IMR-90 (cell line): ENCODE data around the gene PLCB2. TPM values are rescaled to one million over a fixed set of nuclear protein-coding genes. Genes with fewer than 3 reads are reported as not detected.

Experiments
- ATAC-seq: fragments of 200-7000 bp; cut with Tn5 transposase; 2 replicates; pipeline ENCODE4 v1.9.1; 2020; ENCODE audit warnings: low read depth, mild to moderate bottlenecking, moderate library complexity
- BruUV-seq: library from RNA; stranded (reverse); fragments of 400-500 nt; replicated peaks from 2 replicates; lab custom pipeline; 2021; lab: Mats Ljungman, UMichigan
- CTCF ChIA-PET: fragments of 300-600 bp; formaldehyde crosslinking; extraction: SDS; loops from one replicate; lab custom pipeline; 2021; ENCODE audit warnings: antibody characterized with exemption; lab: Yijun Ruan, JAX
- POLR2A ChIA-PET: fragments of 300-600 bp; sonication (Branson Sonifier 250); formaldehyde crosslinking; loops from one replicate; lab custom pipeline; 2022; ENCODE audit warnings: antibody characterized with exemption; ENCODE audit not compliant: unreplicated experiment; lab: Charles Lee
- DNase-seq: peaks from one replicate; pipeline ENCODE4 v3.0.0; 2013
- H2AFZ ChIP-seq: replicated peaks from 2 replicates; pipeline ENCODE3; 2013; ENCODE audit warnings: low read length, mild to moderate bottlenecking; ENCODE audit not compliant: poor library complexity
- H2AK5ac ChIP-seq: 2 replicates; pipeline ENCODE4 v1.6.1; 2013; ENCODE audit warnings: low read depth, low read length, inconsistent platforms
- H2AK9ac ChIP-seq: replicated peaks from 2 replicates; pipeline ENCODE3; 2013; ENCODE audit warnings: mild to moderate bottlenecking, low read depth, low read length, moderate library complexity; ENCODE audit not compliant: poor library complexity
- H2BK120ac ChIP-seq: 2 replicates; pipeline ENCODE4 v1.6.1; 2013; ENCODE audit warnings: low read depth, low read length, inconsistent platforms
- H2BK15ac ChIP-seq: 3 replicates; pipeline ENCODE4 v1.6.1; 2013; ENCODE audit warnings: low read depth, low read length, inconsistent platforms
- H2BK20ac ChIP-seq: 2 replicates; pipeline ENCODE4 v1.6.1; 2013; ENCODE audit warnings: low read depth, mild to moderate bottlenecking, inconsistent platforms, low read length, moderate library complexity
- H2BK5ac ChIP-seq: 2 replicates; pipeline ENCODE4 v1.6.1; 2013; ENCODE audit warnings: mild to moderate bottlenecking, low read depth, low read length, inconsistent platforms; ENCODE audit not compliant: poor library complexity, severe bottlenecking
- H3K14ac ChIP-seq: replicated peaks from 2 replicates; pipeline ENCODE4 v1.6.1; 2013; ENCODE audit warnings: low read depth, low read length, inconsistent platforms
- H3K18ac ChIP-seq: 2 replicates; pipeline ENCODE4 v1.6.1; 2013; ENCODE audit warnings: low read depth, low read length, control low read depth
- H3K23ac ChIP-seq: 2 replicates; pipeline ENCODE4 v1.6.1; 2013; ENCODE audit warnings: low read depth, low read length, inconsistent platforms
- H3K27ac ChIP-seq: 2 replicates; pipeline ENCODE4 v1.5.1; 2013; ENCODE audit warnings: mild to moderate bottlenecking, control low read depth, low read length; ENCODE audit not compliant: insufficient read depth
- H3K27me3 ChIP-seq: 2 replicates; pipeline ENCODE4 v1.6.1; 2013; ENCODE audit warnings: low read length; ENCODE audit not compliant: control insufficient read depth, insufficient read depth
- H3K36me3 ChIP-seq: 2 replicates; pipeline ENCODE4 v1.6.1; 2013; ENCODE audit warnings: low read length, mixed read lengths; ENCODE audit not compliant: control insufficient read depth, insufficient read depth
- H3K4ac ChIP-seq: 2 replicates; pipeline ENCODE4 v1.6.1; 2013; ENCODE audit warnings: low read depth, low read length, inconsistent platforms
- H3K4me1 ChIP-seq: 2 replicates; pipeline ENCODE4 v1.6.1; 2013; ENCODE audit warnings: low read length, mixed read lengths; ENCODE audit not compliant: control insufficient read depth, insufficient read depth
- H3K4me2 ChIP-seq: 2 replicates; pipeline ENCODE4 v1.6.1; 2013; ENCODE audit warnings: low read depth, mild to moderate bottlenecking, control low read depth, low read length, moderate library complexity
- H3K4me3 ChIP-seq: 2 replicates; pipeline ENCODE4 v1.5.1; 2013; ENCODE audit warnings: low read depth, mild to moderate bottlenecking, control low read depth, low read length, moderate library complexity; ENCODE audit not compliant: insufficient read depth
- H3K56ac ChIP-seq: 2 replicates; pipeline ENCODE4 v1.6.1; 2013; ENCODE audit warnings: low read length, inconsistent platforms; ENCODE audit not compliant: insufficient read depth; ENCODE audit errors: extremely low read depth
- H3K79me1 ChIP-seq, 2 experiments: 2 replicates each; pipeline ENCODE4 v1.6.1; 2013; ENCODE audit warnings: low read length in 2 of 2, inconsistent platforms in 1 of 2, low read depth in 1 of 2
- H3K9ac ChIP-seq: 2 replicates; pipeline ENCODE4 v1.6.1; 2013; ENCODE audit warnings: low read depth, low read length, control low read depth
- H3K9me1 ChIP-seq: 2 replicates; pipeline ENCODE4 v1.6.1; 2013; ENCODE audit warnings: low read length, inconsistent platforms; ENCODE audit not compliant: insufficient read depth
- H3K9me3 ChIP-seq: 2 replicates; pipeline ENCODE4 v1.6.1; 2013; ENCODE audit warnings: low read length; ENCODE audit not compliant: control insufficient read depth, insufficient read depth
- H4K20me1 ChIP-seq: 2 replicates; pipeline ENCODE4 v1.6.1; 2013; ENCODE audit warnings: low read length, inconsistent platforms; ENCODE audit not compliant: insufficient read depth
- H4K5ac ChIP-seq: 2 replicates; pipeline ENCODE4 v1.6.1; 2013; ENCODE audit warnings: mild to moderate bottlenecking, low read depth, low read length, control low read depth
- H4K8ac ChIP-seq, 2 experiments: 2 replicates each; pipeline ENCODE4 v1.6.1; 2013; ENCODE audit warnings: low read depth in 2 of 2, low read length in 2 of 2, control low read depth in 1 of 2, inconsistent platforms in 1 of 2
- H4K91ac ChIP-seq: 2 replicates; pipeline ENCODE4 v1.6.1; 2013; ENCODE audit warnings: low read depth, low read length, inconsistent platforms; ENCODE audit not compliant: insufficient read depth
- CHD1 ChIP-seq: IDR thresholded peaks from 2 replicates; pipeline ENCODE4 v1.6.1; 2012; ENCODE audit warnings: low read depth, low read length, improper control_type of control experiment
- MXI1 ChIP-seq: IDR thresholded peaks from 2 replicates; pipeline ENCODE4 v1.6.1; 2012; ENCODE audit warnings: low read depth, mild to moderate bottlenecking, low read length, moderate library complexity, borderline replicate concordance
- RAD21 ChIP-seq: IDR thresholded peaks from 2 replicates; pipeline ENCODE4 v1.6.1; 2012; ENCODE audit warnings: low read length, improper control_type of control experiment
- WGBS, 2 experiments: methylation state at CpG; one replicate each; pipeline versions ENCODE4 v1.1.5 to v1.1.7; 2013; ENCODE audit warnings: missing lambda C conversion rate in 2 of 2; ENCODE audit not compliant: insufficient read length in 1 of 2; ENCODE audit errors: extremely low coverage in 2 of 2; 5-methylcytosine and 5-hydroxymethylcytosine counted together
- dilution Hi-C: fragments of 300-500 bp; cut with HindIII; formaldehyde crosslinking; loops from one replicate; pipeline ENCODE4 v1.14.3; 2018; ENCODE audit warnings: low sequenced_read_pairs; ENCODE audit not compliant: unreplicated experiment
- in situ Hi-C: fragments of 300-500 bp; cut with MboI; formaldehyde crosslinking; loops from 3 replicates; pipeline ENCODE4 v1.14.3; 2019; ENCODE audit warnings: low sequenced_read_pairs, inconsistent platforms, mixed read lengths
- intact Hi-C: fragments of 100-400 bp; cut with micrococcal nuclease; formaldehyde crosslinking; loops from 2 replicates; pipeline ENCODE4 v1.10.0; 2022
- polyA plus RNA-seq, 3 experiments: library from polyadenylated mRNA; depleted of rRNA; stranded (reverse); fragments of >200 nt; gene quantifications; 2 replicates each; pipeline ENCODE4 v1.2.3, GENCODE V29; 2012; ENCODE audit warnings: low replicate concordance in 1 of 3
- total RNA-seq: library from RNA; depleted of rRNA; stranded (reverse); fragments of >200 nt; gene quantifications from 2 replicates; pipeline ENCODE4 v1.2.3, GENCODE V29; 2012
- TF ChIP-seq, protein P1 (sequence below): fragments of 150-350 bp; IDR thresholded peaks from 2 replicates; pipeline ENCODE4 v1.6.1; 2016; ENCODE audit warnings: low read depth, mild to moderate bottlenecking, low read length, moderate library complexity, borderline replicate concordance

The PLCB2 gene
- total and polyA plus RNA-seq, 2 of the 4 experiments (the other 2 are of a cell fraction), result 0.18 to 1.4 TPM

DNA sequence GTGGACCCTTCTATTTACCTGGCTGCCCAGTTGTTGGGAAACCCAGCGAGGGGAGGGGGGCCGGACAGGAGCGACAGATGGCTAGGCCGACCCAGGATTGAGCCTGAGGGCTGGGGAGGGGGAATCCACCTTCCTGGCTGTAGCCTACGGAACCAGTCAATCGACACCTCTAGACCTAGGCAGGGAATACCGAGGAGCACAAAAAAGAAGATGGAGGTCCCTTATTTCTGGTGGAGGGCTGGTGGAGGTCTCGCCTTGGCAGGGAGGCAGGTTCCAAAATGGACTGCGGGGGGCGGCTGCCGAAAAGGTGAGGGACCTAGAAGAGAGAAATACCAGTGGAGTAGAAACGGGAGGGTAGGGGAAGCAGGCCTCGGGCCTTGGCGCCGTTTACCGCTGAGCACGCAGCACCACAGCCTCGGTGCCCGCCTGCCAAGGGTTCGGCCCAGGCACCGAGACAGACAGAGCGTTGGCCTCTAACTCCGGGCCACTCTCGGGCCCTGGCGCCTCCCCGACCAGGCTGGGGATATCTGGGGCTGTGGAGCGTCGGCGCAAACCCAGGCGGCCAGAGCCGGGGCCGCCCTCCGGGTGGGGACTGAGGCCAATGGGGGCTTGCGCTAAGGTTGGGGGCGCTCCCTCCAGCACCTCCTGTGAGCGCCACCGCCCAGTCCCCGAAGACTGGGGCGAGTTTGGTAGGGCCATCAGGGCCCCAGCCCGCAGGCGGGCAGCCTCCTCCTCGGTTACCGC lies 26.5 kb downstream of the PLCB2 start:
- Histone ChIP-seq H3K23ac (no peak overlapping the region), H3K4me2 (no peak overlapping the region), H3K9ac (no peak overlapping the region), H3K4me1 (peaks cover 7% of the 10 kb centered on the region), H3K79me1 (no peaks in the 10 kb centered on the region), H3K14ac (no peak overlapping the region), H4K5ac (no peak overlapping the region), H4K91ac (no peak overlapping the region), H2BK120ac (no peak overlapping the region), H3K36me3 (no peaks in the 10 kb centered on the region), H4K8ac (no peak overlapping the region), H4K20me1 (no peaks in the 10 kb centered on the region), H3K18ac (no peak overlapping the region), H2AFZ (peak overlapping the region; percentile 86), H2BK20ac (no peak overlapping the region), H3K27me3 (peaks cover 72% of the 10 kb centered on the region), H3K9me1 (no peaks in the 10 kb centered on the region), H3K9me3 (no peaks in the 10 kb centered on the region), H3K56ac (no peak overlapping the region), H3K27ac (no peak overlapping the region), H2AK9ac (no peak overlapping the region), H2BK15ac (no peak overlapping the region), H2AK5ac (no peak overlapping the region), H3K4me3 (no peak overlapping the region), H2BK5ac (no peak overlapping the region), H3K4ac (no peak overlapping the region)
- in situ Hi-C loops (no loop called here), dilution Hi-C loops (no loop called here), intact Hi-C loops (no loop called here)
- no peak for DNase-seq
- no TSS peak for BruUV-seq
- no peak for TF ChIP-seq CHD1
- TF ChIP-seq RAD21, result no peak
- TF ChIP-seq, protein P1, sequence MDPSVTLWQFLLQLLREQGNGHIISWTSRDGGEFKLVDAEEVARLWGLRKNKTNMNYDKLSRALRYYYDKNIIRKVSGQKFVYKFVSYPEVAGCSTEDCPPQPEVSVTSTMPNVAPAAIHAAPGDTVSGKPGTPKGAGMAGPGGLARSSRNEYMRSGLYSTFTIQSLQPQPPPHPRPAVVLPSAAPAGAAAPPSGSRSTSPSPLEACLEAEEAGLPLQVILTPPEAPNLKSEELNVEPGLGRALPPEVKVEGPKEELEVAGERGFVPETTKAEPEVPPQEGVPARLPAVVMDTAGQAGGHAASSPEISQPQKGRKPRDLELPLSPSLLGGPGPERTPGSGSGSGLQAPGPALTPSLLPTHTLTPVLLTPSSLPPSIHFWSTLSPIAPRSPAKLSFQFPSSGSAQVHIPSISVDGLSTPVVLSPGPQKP, result no peak
- TF ChIP-seq MXI1, result no peak
- ChIA-PET POLR2A (no interaction called here), CTCF (no interaction called here)
- no peak for ATAC-seq
- WGBS, 2 experiments, result 37% methylated on average over 30 of the region's 43 CpGs; no CpG with 5 or more reads in 1 of the 2 experiments
